ENCODE data around the gene NRP2.

The NRP2 gene

GRCh38 chr2:205687641-205687956 lies 5.3 kb downstream of the NRP2 start:
- no peak for DNase-seq (ENCODE audit: low read depth in 3 of 3)

- no peak for DNase-seq (ENCODE audit: low read depth in 3 of 3)
These were observed 6.3 kb downstream of the NRP2 start for GRCh38 chr2:205688417-205689200.

GRCh38 chr2:205689820-205690219 lies 7.5 kb downstream of the NRP2 start:
- DNase-seq (ENCODE audit: low read depth in 3 of 3): no peak

GRCh38 chr2:205692104-205692503 lies 9.8 kb downstream of the NRP2 start:
- DNase-seq (ENCODE audit: low read depth in 3 of 3): no peak

GRCh38 chr2:205694256-205694655 lies 12.0 kb downstream of the NRP2 start:
- no peak for DNase-seq (ENCODE audit: low read depth in 3 of 3)

- no peak for DNase-seq (ENCODE audit: low read depth in 3 of 3)
These were observed 13.2 kb downstream of the NRP2 start for GRCh38 chr2:205695460-205695991.

- no peak for DNase-seq (ENCODE audit: low read depth in 3 of 3)
These were observed 14.1 kb downstream of the NRP2 start for GRCh38 chr2:205696331-205696926.

- DNase-seq (ENCODE audit: low read depth in 3 of 3): no peak
These were observed 14.7 kb downstream of the NRP2 start for GRCh38 chr2:205696927-205697441.

GRCh38 chr2:205698286-205699268 lies 16.3 kb downstream of the NRP2 start:
- DNase-seq (ENCODE audit: low read depth in 3 of 3): no peak

- DNase-seq (ENCODE audit: low read depth in 3 of 3): no peak
These were observed 17.4 kb downstream of the NRP2 start for GRCh38 chr2:205699515-205700289.

GRCh38 chr2:205700331-205701132 lies 18.2 kb downstream of the NRP2 start:
- peak in 1 of 3 donors; percentile 38 for DNase-seq (ENCODE audit: low read depth in 3 of 3)

GRCh38 chr2:205701509-205701908 lies 19.2 kb downstream of the NRP2 start:
- no peak for DNase-seq (ENCODE audit: low read depth in 3 of 3)

- no peak for DNase-seq (ENCODE audit: low read depth in 3 of 3)
These were observed 20.3 kb downstream of the NRP2 start for GRCh38 chr2:205702576-205702975.

- no peak for DNase-seq (ENCODE audit: low read depth in 3 of 3)
These were observed 21.3 kb downstream of the NRP2 start for GRCh38 chr2:205703471-205704126.

- no peak for DNase-seq (ENCODE audit: low read depth in 3 of 3)
These were observed 21.9 kb downstream of the NRP2 start for GRCh38 chr2:205704127-205704741.

- DNase-seq (ENCODE audit: low read depth in 3 of 3): no peak
These were observed 23.4 kb downstream of the NRP2 start for GRCh38 chr2:205705511-205706349.

- DNase-seq (ENCODE audit: low read depth in 3 of 3): peak in 1 of 3 donors; percentile 38
These were observed 24.6 kb downstream of the NRP2 start for GRCh38 chr2:205706769-205707381.

- no peak for DNase-seq (ENCODE audit: low read depth in 3 of 3)
These were observed 25.9 kb downstream of the NRP2 start for GRCh38 chr2:205708231-205708631.

All from stimulated activated CD4-positive, alpha-beta T cell treated with anti-CD3 and anti-CD28 coated beads, TNF-alpha, amount 100 ng/mL, for 48 hours (primary cell).